Measurements from ENCODE around the gene TTC21B.

TTC21B gene

GRCh38 chr2:165920748-165921147, 32.8 kb downstream of the TTC21B start:
- no peak for FAIRE-seq

DNA sequence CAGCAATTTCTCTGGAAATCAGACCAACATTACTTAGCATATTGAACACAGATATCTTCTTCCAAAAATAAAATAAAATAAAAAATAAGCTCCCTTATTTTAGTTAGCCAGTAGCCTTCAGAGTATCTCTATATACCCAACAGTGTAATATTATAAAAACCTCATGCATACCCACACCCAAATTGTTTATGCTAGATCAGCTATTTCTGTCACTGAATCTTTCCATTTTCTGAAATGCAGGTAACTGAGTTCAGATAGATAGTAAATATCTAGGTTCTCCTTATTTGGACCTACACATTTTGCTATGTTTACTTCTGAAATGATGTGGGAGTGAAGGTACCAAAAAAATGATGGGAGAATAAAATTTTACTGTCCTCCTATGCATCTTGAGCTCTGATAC, 39.9 kb downstream of the TTC21B start:
- no peak for FAIRE-seq

- FAIRE-seq = no peak
These were observed 41.6 kb downstream of the TTC21B start for GRCh38 chr2:165911981-165912380.

GRCh38 chr2:165911231-165911630, 42.3 kb downstream of the TTC21B start:
- FAIRE-seq = no peak

DNA sequence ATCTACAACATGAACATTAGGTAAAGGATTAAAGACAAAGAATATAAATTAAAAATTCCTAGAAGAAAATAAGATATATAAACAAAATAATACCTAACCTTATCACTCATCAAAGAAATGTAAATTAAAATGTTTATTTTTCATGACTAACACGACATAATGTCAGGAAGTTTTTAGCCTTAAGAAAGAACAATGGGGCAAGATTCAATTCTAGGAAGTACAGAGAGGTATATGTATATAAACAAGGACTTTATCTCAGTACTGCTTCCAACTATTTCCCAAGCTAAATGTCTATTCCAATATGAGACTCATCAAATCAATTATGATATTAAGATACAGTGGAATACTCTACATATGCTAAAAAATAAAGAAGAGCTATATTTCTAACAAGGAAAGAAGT, 44.1 kb downstream of the TTC21B start:
- FAIRE-seq = peak; percentile 55

- FAIRE-seq = no peak
These were observed 47.7 kb downstream of the TTC21B start for GRCh38 chr2:165905854-165906253.

GRCh38 chr2:165905269-165905668, 48.3 kb downstream of the TTC21B start:
- no peak for FAIRE-seq

DNA sequence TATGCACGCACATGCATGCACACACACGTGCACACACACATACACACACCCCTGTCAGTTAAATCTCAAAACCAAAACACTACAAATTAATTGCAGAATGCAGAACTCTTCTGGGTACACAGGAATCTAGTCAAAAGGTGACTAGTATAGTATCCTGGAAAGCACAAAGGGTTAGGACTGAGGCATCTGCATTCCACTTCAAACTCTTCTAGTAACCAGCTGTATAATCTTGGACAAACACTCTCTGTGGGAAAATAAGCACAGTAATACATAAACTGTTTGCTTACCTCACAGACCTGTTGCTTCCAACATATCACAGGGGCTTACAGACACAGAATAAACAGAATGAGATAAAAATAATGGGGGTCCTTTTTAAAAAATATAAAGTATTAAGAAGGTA, 49.1 kb downstream of the TTC21B start:
- FAIRE-seq = no peak

GRCh38 chr2:165903406-165903805, 50.2 kb downstream of the TTC21B start:
- FAIRE-seq = no peak

DNA sequence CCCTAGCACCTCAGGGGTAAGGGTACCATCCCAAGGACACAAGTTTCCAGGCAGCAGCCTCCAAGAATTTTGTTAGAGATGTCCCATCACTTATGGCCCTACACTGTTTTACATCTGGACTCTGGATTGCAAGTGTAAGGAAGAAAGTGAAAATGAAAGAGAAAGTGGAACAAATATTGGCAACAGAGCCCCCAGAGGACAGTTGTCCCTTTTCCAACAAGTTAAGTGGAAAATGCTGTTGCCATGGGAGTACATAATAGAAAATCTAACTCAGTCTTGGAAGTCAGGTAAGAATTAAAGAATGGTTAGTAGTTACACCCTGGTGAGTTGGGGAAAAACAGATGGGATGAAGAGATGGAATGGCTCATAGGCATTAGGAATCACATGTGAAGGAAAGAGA, 50.6 kb downstream of the TTC21B start:
- FAIRE-seq = no peak

DNA sequence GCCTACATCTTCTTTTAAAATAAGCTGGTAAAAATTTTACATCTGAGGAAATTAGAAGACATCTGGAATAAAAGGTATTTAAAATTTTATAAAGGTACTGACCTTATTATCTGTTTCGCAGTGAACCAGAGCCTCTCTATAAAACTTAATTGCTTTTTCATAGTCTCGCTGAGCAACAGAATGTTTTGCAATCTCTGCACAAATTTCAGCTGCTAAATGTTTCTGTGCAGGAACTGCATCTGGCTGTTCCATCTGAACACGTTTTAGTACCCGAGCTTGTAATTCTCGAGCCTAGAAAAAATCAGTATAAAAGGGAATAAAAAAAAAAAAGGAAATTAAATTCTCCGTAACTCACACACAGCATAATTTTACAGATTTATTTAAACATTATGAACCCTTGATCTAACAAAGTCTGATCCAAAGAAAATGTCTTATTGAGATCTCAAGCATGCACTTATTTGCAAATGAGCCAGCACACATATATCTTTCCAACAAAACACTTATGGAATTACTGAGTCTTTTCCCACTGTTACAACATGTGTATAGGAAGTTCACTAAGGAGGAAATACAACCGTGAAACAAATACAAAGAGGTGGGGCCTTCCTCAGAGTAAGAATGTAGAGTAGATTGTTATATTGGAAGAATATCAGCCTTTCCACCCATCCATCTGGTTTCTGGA, 51.8 kb downstream of the TTC21B start:
- no peak for FAIRE-seq

GRCh38 chr2:165899311-165899710, 54.3 kb downstream of the TTC21B start:
- FAIRE-seq = no peak

DNA sequence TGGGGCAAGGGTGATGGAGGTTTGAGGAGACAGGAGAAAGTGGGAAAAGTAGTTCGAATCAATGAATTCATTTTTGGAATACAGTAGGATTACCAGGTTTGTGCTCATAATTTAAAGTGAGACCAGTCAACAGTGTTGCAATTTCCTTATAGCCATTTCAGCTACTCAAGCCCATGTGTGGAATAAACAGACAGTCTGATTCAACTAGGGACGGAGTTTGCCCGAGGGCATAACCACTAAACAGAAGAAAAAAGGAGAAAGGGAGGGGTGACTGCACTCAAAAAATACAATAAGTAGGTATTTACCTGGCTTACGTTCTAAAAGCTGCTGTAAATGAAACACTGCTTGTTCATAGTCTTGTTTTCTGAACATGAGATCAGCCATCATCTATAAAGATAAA, 55.2 kb downstream of the TTC21B start:
- no peak for FAIRE-seq

DNA sequence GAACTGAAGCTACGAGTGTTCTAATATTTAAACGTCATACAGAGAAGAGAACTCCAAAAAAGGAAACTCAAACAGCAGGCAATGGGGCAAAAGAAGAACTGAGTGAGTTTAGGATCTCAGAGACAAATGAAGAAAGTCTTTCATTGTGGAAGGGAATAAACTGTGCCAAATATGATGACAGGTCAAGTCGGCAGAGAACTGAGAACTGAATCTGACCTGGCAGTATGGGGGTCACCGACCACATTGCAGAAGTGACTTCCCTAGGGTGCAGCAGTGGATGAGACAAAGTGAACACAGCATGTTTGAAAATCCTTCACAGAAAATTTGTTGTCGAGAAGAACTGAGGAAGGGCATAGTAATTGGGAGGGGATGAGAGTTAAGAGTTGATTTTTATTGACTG, 55.9 kb downstream of the TTC21B start:
- FAIRE-seq = no peak

GRCh38 chr2:165897074-165897473, 56.5 kb downstream of the TTC21B start:
- no peak for FAIRE-seq

- no peak for FAIRE-seq
These were observed 57.6 kb downstream of the TTC21B start for GRCh38 chr2:165895974-165896373.

- no peak for FAIRE-seq
These were observed 60.0 kb downstream of the TTC21B start for GRCh38 chr2:165893556-165893955.

GRCh38 chr2:165892526-165892925, 61.0 kb downstream of the TTC21B start:
- FAIRE-seq = no peak

DNA sequence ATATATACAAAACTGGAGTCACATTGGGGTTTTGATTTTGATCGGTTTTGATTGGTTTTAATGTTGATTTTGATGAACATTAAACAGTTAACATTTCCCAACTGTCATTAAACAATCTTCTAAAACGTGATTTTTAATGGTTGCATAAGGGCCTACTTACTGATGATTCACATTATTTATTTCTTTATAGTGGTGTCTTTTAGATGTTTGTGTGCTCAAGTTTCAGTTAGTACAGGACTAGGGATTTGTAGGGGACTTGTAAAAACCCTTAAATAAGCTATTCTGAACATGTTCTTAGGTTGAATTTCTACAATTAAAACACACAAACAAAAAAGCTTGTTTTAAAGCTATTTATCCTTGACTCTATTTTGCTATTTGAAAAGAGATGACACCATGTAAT, 61.6 kb downstream of the TTC21B start:
- no peak for FAIRE-seq

GRCh38 chr2:165891345-165891744, 62.2 kb downstream of the TTC21B start:
- no peak for FAIRE-seq

GRCh38 chr2:165889798-165890197, 63.8 kb downstream of the TTC21B start:
- FAIRE-seq = no peak

GRCh38 chr2:165889158-165889557, 64.4 kb downstream of the TTC21B start:
- FAIRE-seq = no peak

- no peak for FAIRE-seq
These were observed 65.4 kb downstream of the TTC21B start for GRCh38 chr2:165888171-165888570.

- no peak for FAIRE-seq
These were observed 67.0 kb downstream of the TTC21B start for GRCh38 chr2:165886487-165887146.
